ENCODE data around the gene PHC2.

GRCh38 chr1:33275706-33276572, 155.0 kb downstream of the PHC2 start:
- no peak for TF ChIP-seq CTCF (IDR thresholded peaks at IDR 0.05)
- TF ChIP-seq POLR2A (IDR thresholded peaks at IDR 0.05) = no peak
- TF ChIP-seq POLR2AphosphoS5 (IDR thresholded peaks at IDR 0.05) = no peak
- TF ChIP-seq EP300 (IDR thresholded peaks at IDR 0.05) = no peak
